Subcutaneous adipose tissue (tissue), 4 donors: ENCODE data around the gene VSIG4. TPM values are rescaled to one million over a fixed set of nuclear protein-coding genes. Genes with fewer than 3 reads are reported as not detected.

Experiments used
- total RNA-seq, 4 donors: library from RNA; depleted of rRNA; stranded (reverse); fragments of >200 nt; gene quantifications; one replicate each; pipeline ENCODE4 v1.1.0, GENCODE V29; 2016
- TF ChIP-seq, protein P1 (sequence below): fragments of 450-650 bp; IDR thresholded peaks from one replicate; pipeline ENCODE4 v1.5.1; 2016; ENCODE audit warnings: low read depth, mild to moderate bottlenecking, control low read depth, antibody characterized with exemption, moderate library complexity

The VSIG4 gene
- total RNA-seq, 4 donors from 2014 or later = 202 to 793 (median 487) TPM

DNA sequence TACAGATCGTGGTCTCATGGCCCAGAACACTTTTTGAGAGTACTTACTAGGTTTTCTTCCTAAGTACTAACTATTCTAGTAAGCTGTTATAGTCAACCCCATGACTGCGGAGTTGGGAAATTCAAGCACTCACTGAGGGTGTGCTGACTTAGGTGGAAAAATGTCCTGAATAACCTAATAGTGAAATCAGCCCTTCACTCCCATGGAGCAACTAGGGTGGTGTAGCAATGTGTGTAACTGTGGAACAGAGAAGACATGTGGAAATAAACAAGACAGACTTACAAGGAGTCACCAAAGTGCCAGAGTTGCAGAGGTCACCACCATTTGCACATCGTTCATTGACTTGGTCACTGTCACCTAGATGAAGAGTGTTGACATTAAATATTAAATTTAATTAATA, 12.1 kb upstream of the VSIG4 start:
- TF ChIP-seq, protein P1, sequence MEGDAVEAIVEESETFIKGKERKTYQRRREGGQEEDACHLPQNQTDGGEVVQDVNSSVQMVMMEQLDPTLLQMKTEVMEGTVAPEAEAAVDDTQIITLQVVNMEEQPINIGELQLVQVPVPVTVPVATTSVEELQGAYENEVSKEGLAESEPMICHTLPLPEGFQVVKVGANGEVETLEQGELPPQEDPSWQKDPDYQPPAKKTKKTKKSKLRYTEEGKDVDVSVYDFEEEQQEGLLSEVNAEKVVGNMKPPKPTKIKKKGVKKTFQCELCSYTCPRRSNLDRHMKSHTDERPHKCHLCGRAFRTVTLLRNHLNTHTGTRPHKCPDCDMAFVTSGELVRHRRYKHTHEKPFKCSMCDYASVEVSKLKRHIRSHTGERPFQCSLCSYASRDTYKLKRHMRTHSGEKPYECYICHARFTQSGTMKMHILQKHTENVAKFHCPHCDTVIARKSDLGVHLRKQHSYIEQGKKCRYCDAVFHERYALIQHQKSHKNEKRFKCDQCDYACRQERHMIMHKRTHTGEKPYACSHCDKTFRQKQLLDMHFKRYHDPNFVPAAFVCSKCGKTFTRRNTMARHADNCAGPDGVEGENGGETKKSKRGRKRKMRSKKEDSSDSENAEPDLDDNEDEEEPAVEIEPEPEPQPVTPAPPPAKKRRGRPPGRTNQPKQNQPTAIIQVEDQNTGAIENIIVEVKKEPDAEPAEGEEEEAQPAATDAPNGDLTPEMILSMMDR = no peak

DNA sequence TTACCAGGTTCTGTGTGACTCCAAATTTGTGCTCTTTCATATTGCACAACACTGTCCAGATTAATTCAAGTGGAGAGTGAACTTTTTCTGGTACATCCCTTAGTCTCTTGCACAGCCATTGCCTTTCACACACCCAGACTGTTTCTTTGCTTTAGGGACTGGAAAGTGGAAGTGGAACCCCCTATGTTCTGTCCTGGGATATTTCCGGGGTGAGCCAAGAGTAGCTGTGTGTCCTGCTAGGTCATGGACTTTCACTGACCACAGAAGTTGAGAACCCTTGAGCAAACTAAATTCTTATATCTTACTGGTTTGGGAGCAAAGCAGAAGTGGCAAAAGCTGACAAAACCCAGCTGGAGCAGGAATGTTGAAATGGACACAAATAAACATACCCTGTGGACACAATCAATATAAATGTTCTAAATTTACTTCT, 10.3 kb upstream of the VSIG4 start:
- TF ChIP-seq, protein P1 = no peak

DNA sequence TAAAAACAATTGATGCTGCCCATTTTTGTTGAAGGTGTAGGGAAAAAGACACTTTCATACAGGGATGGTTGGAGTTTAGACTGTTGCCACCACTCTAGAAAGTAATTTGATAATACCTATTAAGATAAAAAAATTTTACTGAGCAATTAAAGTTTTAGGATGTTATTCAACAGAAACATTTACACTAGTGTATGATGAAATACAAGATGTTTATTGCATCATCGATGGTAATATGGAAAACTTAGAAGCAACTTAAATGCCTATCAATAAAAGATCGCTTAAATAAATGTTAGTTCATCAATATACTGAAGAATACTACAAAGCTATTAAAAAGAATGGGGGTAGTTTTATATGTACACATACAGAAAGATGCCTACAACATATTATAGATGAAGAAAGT, 9.2 kb upstream of the VSIG4 start:
- TF ChIP-seq, protein P1 = no peak

DNA sequence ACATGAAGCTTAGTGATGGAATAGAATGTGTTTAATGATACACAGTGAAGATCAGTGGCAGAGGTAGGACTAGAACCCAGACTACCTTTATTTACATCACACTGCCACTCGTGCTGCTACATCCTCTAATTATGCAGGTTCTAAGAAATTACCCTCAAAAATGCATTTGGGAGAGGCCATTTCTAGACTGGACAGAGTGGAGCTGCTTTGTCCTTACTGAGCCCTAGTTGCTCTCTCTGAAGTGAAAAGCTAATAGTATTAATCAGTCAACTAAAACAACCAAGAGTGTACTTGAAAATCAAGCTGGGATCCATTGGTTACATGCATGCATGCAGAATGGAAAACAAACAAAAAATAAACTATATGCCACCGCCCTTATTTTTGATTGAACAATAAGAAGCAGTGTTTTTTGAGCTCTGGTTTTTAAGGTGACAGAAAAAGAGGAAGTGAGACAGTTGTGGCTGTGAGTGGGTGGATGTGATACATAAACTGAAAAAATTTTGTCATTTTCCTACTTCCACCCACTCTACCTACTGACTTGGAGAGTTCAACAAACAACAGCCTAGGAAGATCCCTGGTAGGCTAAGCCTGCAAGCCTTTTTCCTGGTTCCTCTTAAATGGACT, 6.8 kb upstream of the VSIG4 start:
- TF ChIP-seq, protein P1 = no peak

DNA sequence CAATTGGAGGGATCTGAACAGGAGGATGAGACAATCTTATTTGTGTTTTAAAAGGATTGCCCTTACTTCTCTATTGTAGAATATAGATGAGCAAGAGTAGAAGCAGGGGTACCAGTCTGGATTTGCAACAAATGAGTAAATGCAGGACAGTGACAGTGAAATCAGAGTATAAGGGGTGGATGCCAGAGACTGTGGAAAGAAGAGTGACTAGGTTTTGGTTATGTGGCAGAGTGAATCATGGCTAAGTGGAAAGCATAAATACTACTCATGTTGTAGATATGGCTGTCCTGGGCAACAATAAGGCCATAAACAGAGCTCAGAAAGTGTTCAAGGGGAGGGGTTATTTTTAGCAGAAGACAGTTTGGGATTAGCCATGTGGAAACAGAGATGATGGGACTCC, 6.0 kb upstream of the VSIG4 start:
- TF ChIP-seq, protein P1 = no peak

DNA sequence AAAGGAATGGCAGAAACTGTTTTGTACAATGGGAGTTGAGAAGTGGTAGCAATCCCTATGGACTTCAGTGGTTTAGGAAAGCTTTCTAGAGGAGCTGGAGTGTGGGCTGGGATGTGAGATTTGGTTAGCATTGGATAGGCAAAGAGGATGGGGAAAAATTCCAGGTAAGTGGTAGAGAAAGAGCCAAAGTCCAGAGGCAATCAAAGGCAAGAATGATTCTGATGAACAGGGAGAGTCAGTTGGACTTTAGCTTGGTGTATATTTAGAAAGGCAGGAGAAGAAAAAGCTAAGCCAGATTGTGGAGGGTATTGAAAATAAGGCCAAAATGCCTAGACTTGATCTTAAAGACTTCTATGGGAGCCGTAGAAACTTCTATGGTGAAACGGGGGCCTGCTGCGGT, 3.7 kb upstream of the VSIG4 start:
- TF ChIP-seq, protein P1 = no peak

DNA sequence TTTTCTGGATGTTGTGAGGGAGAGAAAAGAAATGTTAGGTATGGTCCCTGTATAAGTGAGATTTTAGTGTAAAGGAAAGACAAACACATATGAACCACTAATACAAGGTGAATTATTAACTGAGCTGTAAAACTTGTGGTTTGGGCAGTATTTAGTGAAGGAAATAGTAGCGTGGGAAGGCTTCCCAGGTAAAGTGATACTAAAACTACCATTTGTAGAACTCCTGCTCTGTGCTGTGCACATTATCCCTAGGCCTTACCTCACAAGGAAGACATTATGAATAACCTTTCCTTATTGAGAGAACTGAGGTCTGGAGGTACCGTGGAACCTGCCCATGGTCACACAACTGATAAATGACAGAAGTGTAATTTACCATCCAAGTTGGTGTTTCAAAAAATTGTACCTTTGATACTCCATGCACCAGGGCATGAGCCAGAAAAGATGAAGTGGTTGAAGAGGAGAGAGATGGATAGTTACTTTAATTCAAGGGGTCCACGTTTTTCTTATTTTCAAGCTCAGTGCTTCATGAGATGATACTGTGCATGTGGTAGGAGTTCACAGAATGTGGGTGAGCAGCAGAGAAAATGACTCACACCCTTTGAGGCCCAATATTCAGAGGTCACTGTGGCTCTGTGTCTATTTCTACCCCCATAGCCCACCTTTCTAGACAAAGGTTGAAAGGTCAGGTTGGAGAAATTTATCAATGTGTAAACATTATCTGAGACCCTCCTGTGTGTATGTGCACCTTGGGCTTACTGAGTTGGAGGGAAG, 2.6 kb upstream of the VSIG4 start:
- TF ChIP-seq, protein P1 = no peak
